Suprapubic skin (tissue), 4 donors: ENCODE data around the gene RPS8.

Source experiments
- CTCF ChIP-seq, 2 donors: fragments of 200-600 bp in 1 of 2; fragments of 450-650 bp in 1 of 2; sonication (generic) in 1 of 2; IDR thresholded peaks; one replicate each; pipeline ENCODE4 v1.5.1; 2016 to 2019; ENCODE audit warnings: antibody characterized with exemption in 2 of 2, mild to moderate bottlenecking in 1 of 2, moderate library complexity in 1 of 2
- POLR2A ChIP-seq, 2 donors: fragments of 450-650 bp; IDR thresholded peaks; one replicate each; pipeline ENCODE4 v1.6.1; 2017; ENCODE audit warnings: antibody characterized with exemption in 2 of 2, mild to moderate bottlenecking in 2 of 2, moderate library complexity in 2 of 2
- POLR2AphosphoS5 ChIP-seq, 3 donors: sonication (generic); formaldehyde crosslinking; IDR thresholded peaks; one replicate each; pipeline ENCODE4 v1.6.1; 2017; ENCODE audit warnings: antibody characterized with exemption in 3 of 3

DNA sequence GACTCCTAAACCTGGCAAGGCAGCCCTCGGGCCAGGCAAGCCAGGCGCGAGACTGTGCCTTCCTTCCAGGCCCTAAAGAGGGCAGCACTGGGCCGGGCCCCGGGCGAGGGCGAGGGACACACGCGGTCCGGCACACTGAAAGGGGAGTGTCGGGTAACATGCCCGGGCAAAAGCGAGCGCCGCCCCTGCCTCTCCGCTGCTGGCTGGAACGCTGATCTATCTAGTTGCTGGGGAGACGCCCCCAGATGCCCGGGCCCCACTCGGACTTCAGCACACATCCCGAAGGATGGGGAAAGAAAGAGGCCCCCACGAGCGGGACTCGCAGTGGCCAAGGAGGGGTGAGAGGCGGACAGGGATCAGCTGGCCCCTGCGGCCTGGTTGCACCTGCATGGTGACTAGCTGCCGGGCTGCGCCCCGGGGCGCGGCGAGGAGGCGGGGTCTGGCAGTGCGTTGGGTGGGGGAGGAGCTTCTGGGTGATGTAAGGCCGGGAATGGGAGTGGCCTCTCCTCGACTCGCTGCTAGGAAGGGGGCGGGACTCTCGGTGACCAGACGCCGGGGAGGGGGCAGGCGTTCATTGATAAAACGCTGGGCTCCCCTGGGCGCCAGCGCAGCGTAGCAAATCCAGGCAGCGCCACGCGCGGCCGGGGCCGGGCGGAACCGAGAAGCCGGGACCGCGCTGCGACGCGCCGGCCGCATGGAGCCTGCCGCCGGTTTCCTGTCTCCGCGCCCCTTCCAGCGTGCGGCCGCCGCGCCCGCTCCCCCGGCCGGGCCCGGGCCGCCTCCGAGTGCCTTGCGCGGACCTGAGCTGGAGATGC is 24.6 kb downstream of the RPS8 start, which contains the start of gene PLK3:
- TF ChIP-seq CTCF (IDR thresholded peaks at IDR 0.05) (peak; percentile 75 to 97), POLR2A (IDR thresholded peaks at IDR 0.05) (peak; percentile 87 to 99), POLR2AphosphoS5 (IDR thresholded peaks at IDR 0.05) (peak in 2 of 3 donors; percentile 71 to 91)
